GM18951 (cell line): Measurements from ENCODE around the gene RNF208.
A peak's percentile ranks its signal among the peaks of the same experiment; 100 is the strongest.
"Not testable (repeated sequence)": the region's sequence is repeated elsewhere in the genome, so short reads cannot be mapped to it uniquely, and the experiment has no call there.

Experiments used
- POLR2A ChIP-seq: IDR thresholded peaks from 4 replicates; pipeline ENCODE4 v1.6.1; 2011; ENCODE audit warnings: mild to moderate bottlenecking; ENCODE audit not compliant: insufficient read length, insufficient read depth; ENCODE audit errors: extremely low read depth
- in situ Hi-C: fragments of 300-500 bp; cut with MboI; formaldehyde crosslinking; loops from one replicate; pipeline ENCODE4 v1.12.0; 2022; ENCODE audit warnings: low sequenced_read_pairs, mixed read lengths, inconsistent platforms; ENCODE audit not compliant: unreplicated experiment

Gene RNF208

GRCh38 chr9:137240841-137241489 lies 18.9 kb upstream of the RNF208 start, which contains the start of gene TUBB4B:
TUBB4B (plus strand) TSS chr9:137241287; CDS start chr9:137241361, 74 bp downstream.
- in situ Hi-C loops, result no loop called here
- peak; percentile 100 for TF ChIP-seq POLR2A

- in situ Hi-C loops, result no loop called here
- TF ChIP-seq POLR2A, result peak; percentile 53
Measured at GRCh38 chr9:137240318-137240840, 18.3 kb upstream of the RNF208 start.

GRCh38 chr9:137239541-137240200 lies 17.6 kb upstream of the RNF208 start:
- in situ Hi-C loops, result not testable (repeated sequence)

GRCh38 chr9:137237759-137238726 lies 16.0 kb upstream of the RNF208 start:
- in situ Hi-C loops, result no loop called here
- no peak for TF ChIP-seq POLR2A

- in situ Hi-C loops, result no loop called here
- TF ChIP-seq POLR2A, result no peak
Measured at GRCh38 chr9:137236936-137237421, 14.9 kb upstream of the RNF208 start.

- TF ChIP-seq POLR2A, result no peak
- in situ Hi-C loops, result no loop called here
Measured at GRCh38 chr9:137236238-137236935, 14.3 kb upstream of the RNF208 start.

- in situ Hi-C loops, result no loop called here
- TF ChIP-seq POLR2A, result no peak
Measured at GRCh38 chr9:137235424-137236237, 13.6 kb upstream of the RNF208 start.

- TF ChIP-seq POLR2A, result no peak
- in situ Hi-C loops, result no loop called here
Measured at GRCh38 chr9:137234758-137235423, 12.9 kb upstream of the RNF208 start.

GRCh38 chr9:137234055-137234697 lies 12.1 kb upstream of the RNF208 start:
- no peak for TF ChIP-seq POLR2A
- in situ Hi-C loops, result no loop called here

GRCh38 chr9:137233143-137233980 lies 11.3 kb upstream of the RNF208 start:
- no peak for TF ChIP-seq POLR2A
- in situ Hi-C loops, result no loop called here

- no peak for TF ChIP-seq POLR2A
- in situ Hi-C loops, result no loop called here
Measured at GRCh38 chr9:137232510-137232909, 10.5 kb upstream of the RNF208 start.
